ENCODE results near the gene ADAD2. TPM values are rescaled to one million over a fixed set of nuclear protein-coding genes. Genes with fewer than 3 reads are reported as not detected.

ADAD2 gene
- total and polyA plus RNA-seq, 2 donors (not counting 3 experiments of a cell fraction or from before 2014, with no cell fraction given): 0.04 TPM; not detected in 1

GRCh38 chr16:84197466-84198128 lies 6.6 kb downstream of the ADAD2 start:
- POLR2A ChIA-PET: no interaction called here
- no peak for TF ChIP-seq MAX (IDR thresholded peaks at IDR 0.05; ENCODE audit: insufficient read depth, insufficient read length)
- no peak for TF ChIP-seq POLR2AphosphoS5 (IDR thresholded peaks at IDR 0.05; ENCODE audit: insufficient read depth, low read depth, low read length)
- TF ChIP-seq POLR2A (IDR thresholded peaks at IDR 0.05; ENCODE audit: low read depth, low read length): no peak
- TF ChIP-seq CTCF (IDR thresholded peaks at IDR 0.05; ENCODE audit: extremely low read depth in 1 of 2, insufficient read depth in 1 of 2, low read depth in 1 of 2, low read length in 2 of 2): no peak
- TF ChIP-seq MYC (IDR thresholded peaks at IDR 0.05; ENCODE audit: low read depth, low read length): no peak
- Histone ChIP-seq H3K4me2 (ENCODE audit: insufficient read depth, low read length) (no peak overlapping the region), H3K27ac (ENCODE audit: insufficient read depth, low read depth, low read length) (no peak overlapping the region), H2AFZ (ENCODE audit: low read depth, low read length) (no peak overlapping the region), H3K9ac (replicated peaks; ENCODE audit: extremely low read depth, insufficient read depth, low read length) (no peak overlapping the region), H3K9me3 (replicated peaks; ENCODE audit: control insufficient read depth, insufficient read depth, low read length) (no peaks in the 10 kb centered on the region), H4K20me1 (replicated peaks; ENCODE audit: control insufficient read depth, extremely low read depth, insufficient read depth, low read length) (no peaks in the 10 kb centered on the region), H3K9me1 (replicated peaks; ENCODE audit: control insufficient read depth, extremely low read depth, insufficient read depth, low read length) (no peaks in the 10 kb centered on the region), H3K4me3 (replicated peaks in 1 of 3; ENCODE audit: insufficient read depth in 1 of 3, low read depth in 1 of 3, low read length in 3 of 3) (no peak overlapping the region), H3K27me3 (ENCODE audit: control insufficient read depth in 2 of 2, insufficient read depth in 2 of 2, low read length in 2 of 2) (no peaks in the 10 kb centered on the region), H3K4me1 (ENCODE audit: control insufficient read depth, extremely low read depth, insufficient read depth, low read length) (no peaks in the 10 kb centered on the region), H3K36me3 (ENCODE audit: control insufficient read depth in 2 of 2, extremely low read depth in 1 of 2, insufficient read depth in 2 of 2, low read length in 2 of 2) (no peaks in the 10 kb centered on the region), H3K79me2 (ENCODE audit: control insufficient read depth, insufficient read depth, low read length) (no peaks in the 10 kb centered on the region)
- DNase-seq (ENCODE audit: low read depth, low spot score): no peak
- CTCF ChIA-PET: interaction anchor here (1.6 kb wide), 1 partner anchor 11 kb away, joined by 7 read pairs; the partner anchor contains the start of gene TAF1C
- no peak for FAIRE-seq
- no TSS peak for BruUV-seq (replicated peaks)
- intact Hi-C loops (cut with micrococcal nuclease) (no loop called here), dilution Hi-C loops (cut with MboI; ENCODE audit: extremely low pct_ligation_motif_present, low sequenced_read_pairs) (no loop called here)

- H3K36me3 ChIP-seq (ENCODE audit: control insufficient read depth in 2 of 2, extremely low read depth in 1 of 2, insufficient read depth in 2 of 2, low read length in 2 of 2): no peaks in the 10 kb centered on the region
- H3K79me2 ChIP-seq (ENCODE audit: control insufficient read depth, insufficient read depth, low read length): no peaks in the 10 kb centered on the region
- TF ChIP-seq POLR2A (IDR thresholded peaks at IDR 0.05; ENCODE audit: low read depth, low read length) (no peak), CTCF (IDR thresholded peaks at IDR 0.05; ENCODE audit: extremely low read depth in 1 of 2, insufficient read depth in 1 of 2, low read depth in 1 of 2, low read length in 2 of 2) (no peak), MAX (IDR thresholded peaks at IDR 0.05; ENCODE audit: insufficient read depth, insufficient read length) (no peak)
- DNase-seq (ENCODE audit: low read depth, low spot score): no peak
- no peak overlapping the region for H3K9ac ChIP-seq (replicated peaks; ENCODE audit: extremely low read depth, insufficient read depth, low read length)
- no peaks in the 10 kb centered on the region for H3K9me1 ChIP-seq (replicated peaks; ENCODE audit: control insufficient read depth, extremely low read depth, insufficient read depth, low read length)
- no peak overlapping the region for H2AFZ ChIP-seq (ENCODE audit: low read depth, low read length)
- H3K9me3 ChIP-seq (replicated peaks; ENCODE audit: control insufficient read depth, insufficient read depth, low read length): no peaks in the 10 kb centered on the region
- no peaks in the 10 kb centered on the region for H3K4me1 ChIP-seq (ENCODE audit: control insufficient read depth, extremely low read depth, insufficient read depth, low read length)
- H3K27me3 ChIP-seq (ENCODE audit: control insufficient read depth in 2 of 2, insufficient read depth in 2 of 2, low read length in 2 of 2): no peaks in the 10 kb centered on the region
- ChIA-PET CTCF (interaction anchor here (1.3 to 1.6 kb wide), 2 partner anchors 11 to 14 kb away, joined by 3 to 7 read pairs; partner anchors contain the start of gene TAF1C), POLR2A (no interaction called here)
- intact Hi-C loops (cut with micrococcal nuclease): no loop called here
- dilution Hi-C loops (cut with MboI; ENCODE audit: extremely low pct_ligation_motif_present, low sequenced_read_pairs): no loop called here
- H4K20me1 ChIP-seq (replicated peaks; ENCODE audit: control insufficient read depth, extremely low read depth, insufficient read depth, low read length): no peaks in the 10 kb centered on the region
- FAIRE-seq: no peak
- no peak overlapping the region for H3K4me2 ChIP-seq (ENCODE audit: insufficient read depth, low read length)
- no TSS peak for BruUV-seq (replicated peaks)
- H3K27ac ChIP-seq (ENCODE audit: insufficient read depth, low read depth, low read length): no peak overlapping the region
- no peak overlapping the region for H3K4me3 ChIP-seq (replicated peaks in 1 of 3; ENCODE audit: insufficient read depth in 1 of 3, low read depth in 1 of 3, low read length in 3 of 3)
Observed at GRCh38 chr16:84198401-84198800, 7.4 kb downstream of the ADAD2 start.
